ENCODE results near the gene TNRC6B. TPM values are rescaled to one million over a fixed set of nuclear protein-coding genes. Genes with fewer than 3 reads are reported as not detected.

TNRC6B gene
- total and polyA plus RNA-seq, 4 experiments from 2014 or later = 27.3 to 155 (median 123) TPM

GRCh38 chr22:40328546-40329456 lies 151.1 kb downstream of the TNRC6B start:
- Histone ChIP-seq H3K4me3 (ENCODE audit: low read length in 2 of 2) (no peak overlapping the region), H3K27ac (ENCODE audit: low read depth, low read length) (no peak overlapping the region), H3K36me3 (ENCODE audit: insufficient read depth, low read length) (peaks cover 5% of the 10 kb centered on the region), H3K4me1 (ENCODE audit: insufficient read depth, low read length) (peaks cover 98% of the 10 kb centered on the region), H3K9me3 (ENCODE audit: control insufficient read depth in 1 of 2, low read length in 2 of 2) (no peaks in the 10 kb centered on the region), H3K27me3 (ENCODE audit: insufficient read depth, low read length) (no peaks in the 10 kb centered on the region)
- peaks cover 74 to 100% (median 90%) of the 10 kb centered on the region in 4 donors for H3K4me1 Mint-ChIP-seq
- peaks cover 25 to 33% of the 10 kb centered on the region in 2 donors for H3K36me3 Mint-ChIP-seq
- peak overlapping the region in 5 of 8 donors; percentile 7 to 68 (median 47) for H3K4me3 Mint-ChIP-seq
- peaks cover 0 to 5% (median 0%) of the 10 kb centered on the region in 8 donors for H3K9me3 Mint-ChIP-seq
- POLR2A ChIA-PET (ENCODE audit: partially characterized antibody) = interaction anchor here (1.0 to 8.4 kb wide), 4 partner anchors 13 to 71 kb away, joined by 3 to 144 read pairs (median 24); partner anchors contain the start of gene ADSL
- CTCF ChIA-PET (ENCODE audit: partially characterized antibody) = interaction anchor here (10.3 kb wide), 1 partner anchor 19 kb away, joined by 123 read pairs; the partner anchor contains the start of gene ADSL
- H3K27ac Mint-ChIP-seq = peak overlapping the region; percentile 68 to 98 (median 79)
- intact Hi-C loops (cut with micrococcal nuclease) = no loop called here
- H3K27me3 Mint-ChIP-seq = no peaks in the 10 kb centered on the region
- no peak for DNase-seq

GRCh38 chr22:40329466-40329865 lies 151.7 kb downstream of the TNRC6B start:
- H3K4me1 Mint-ChIP-seq = peaks cover 78 to 100% (median 90%) of the 10 kb centered on the region in 4 donors

GRCh38 chr22:40330086-40330485 lies 152.4 kb downstream of the TNRC6B start:
- Mint-ChIP-seq H3K4me1 (peaks cover 78 to 100% (median 91%) of the 10 kb centered on the region in 4 donors), H3K4me3 (peak overlapping the region in 6 of 8 donors; percentile 25 to 65 (median 45)), H3K27ac (peak overlapping the region; percentile 0 to 94 (median 75)), H3K9me3 (peaks cover 0 to 6% (median 0%) of the 10 kb centered on the region in 8 donors), H3K36me3 (peaks cover 25 to 30% of the 10 kb centered on the region in 2 donors), H3K27me3 (no peaks in the 10 kb centered on the region)
- POLR2A ChIA-PET (ENCODE audit: partially characterized antibody) = interaction anchor here (1.0 to 2.4 kb wide), 3 partner anchors 17 to 286 kb away, joined by 3 to 29 read pairs (median 3); partner anchors contain the start of gene ADSL
- H3K27me3 ChIP-seq (ENCODE audit: insufficient read depth, low read length) = no peaks in the 10 kb centered on the region
- no peak overlapping the region for H3K4me3 ChIP-seq (ENCODE audit: low read length in 2 of 2)
- H3K36me3 ChIP-seq (ENCODE audit: insufficient read depth, low read length) = peaks cover 5% of the 10 kb centered on the region
- CTCF ChIA-PET (ENCODE audit: partially characterized antibody) = interaction anchor here (1.2 to 10.3 kb wide), 2 partner anchors 12 to 17 kb away, joined by 3 to 123 read pairs; partner anchors contain the start of gene ADSL
- intact Hi-C loops (cut with micrococcal nuclease) = no loop called here
- H3K27ac ChIP-seq (ENCODE audit: low read depth, low read length) = no peak overlapping the region
- H3K9me3 ChIP-seq (ENCODE audit: control insufficient read depth in 1 of 2, low read length in 2 of 2) = no peaks in the 10 kb centered on the region
- peaks cover 100% of the 10 kb centered on the region for H3K4me1 ChIP-seq (ENCODE audit: insufficient read depth, low read length)
- no peak for DNase-seq

More at GRCh38 chr22:40329466-40329865, 151.7 kb downstream of the TNRC6B start:
- H3K36me3 ChIP-seq (ENCODE audit: insufficient read depth, low read length) = peaks cover 5% of the 10 kb centered on the region
- Mint-ChIP-seq H3K4me3 (peak overlapping the region in 3 of 8 donors; percentile 20 to 58 (median 31)), H3K36me3 (peaks cover 25 to 30% of the 10 kb centered on the region in 2 donors), H3K27ac (peak overlapping the region in 6 of 7 donors; percentile 35 to 79 (median 72)), H3K27me3 (no peaks in the 10 kb centered on the region), H3K9me3 (peaks cover 0 to 5% (median 0%) of the 10 kb centered on the region in 8 donors)
- no peaks in the 10 kb centered on the region for H3K9me3 ChIP-seq (ENCODE audit: control insufficient read depth in 1 of 2, low read length in 2 of 2)
- peaks cover 98% of the 10 kb centered on the region for H3K4me1 ChIP-seq (ENCODE audit: insufficient read depth, low read length)
- POLR2A ChIA-PET (ENCODE audit: partially characterized antibody) = interaction anchor here (1.0 to 2.4 kb wide), 3 partner anchors 17 to 285 kb away, joined by 3 to 29 read pairs (median 3); partner anchors contain the start of gene ADSL
- H3K4me3 ChIP-seq (ENCODE audit: low read length in 2 of 2) = no peak overlapping the region
- H3K27ac ChIP-seq (ENCODE audit: low read depth, low read length) = no peak overlapping the region
- H3K27me3 ChIP-seq (ENCODE audit: insufficient read depth, low read length) = no peaks in the 10 kb centered on the region
- CTCF ChIA-PET (ENCODE audit: partially characterized antibody) = interaction anchor here (10.3 kb wide), 1 partner anchor 18 kb away, joined by 123 read pairs; the partner anchor contains the start of gene ADSL
- intact Hi-C loops (cut with micrococcal nuclease) = no loop called here
- DNase-seq = no peak

DNA sequence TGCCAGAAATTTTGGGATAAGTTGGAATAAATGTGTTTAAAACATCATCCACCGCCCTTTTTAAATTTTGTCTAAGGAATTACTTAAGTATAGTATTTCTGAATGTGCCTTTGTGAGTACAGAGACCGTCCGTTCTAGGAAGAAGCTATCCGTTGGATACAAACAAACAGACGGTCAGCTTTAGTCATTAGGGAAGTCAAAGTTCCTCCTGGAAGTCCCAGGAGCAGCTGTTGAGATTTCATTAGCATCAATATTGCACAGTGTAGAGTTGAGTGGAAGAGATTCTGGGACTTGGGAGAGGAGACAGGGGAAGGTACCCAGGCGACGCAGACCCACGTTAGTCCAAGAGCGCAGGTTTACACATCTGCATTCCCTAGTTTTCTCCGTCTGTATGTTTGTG lies 152.9 kb downstream of the TNRC6B start:
- peaks cover 25 to 27% of the 10 kb centered on the region in 2 donors for H3K36me3 Mint-ChIP-seq
- peak overlapping the region in 4 of 8 donors; percentile 0 to 37 (median 16) for H3K4me3 Mint-ChIP-seq
- peaks cover 73 to 100% (median 88%) of the 10 kb centered on the region in 4 donors for H3K4me1 Mint-ChIP-seq
- Histone ChIP-seq H3K27ac (ENCODE audit: low read depth, low read length) (no peak overlapping the region), H3K4me1 (ENCODE audit: insufficient read depth, low read length) (peaks cover 100% of the 10 kb centered on the region), H3K36me3 (ENCODE audit: insufficient read depth, low read length) (peaks cover 5% of the 10 kb centered on the region), H3K9me3 (ENCODE audit: control insufficient read depth in 1 of 2, low read length in 2 of 2) (no peaks in the 10 kb centered on the region), H3K4me3 (ENCODE audit: low read length in 2 of 2) (no peak overlapping the region), H3K27me3 (ENCODE audit: insufficient read depth, low read length) (no peaks in the 10 kb centered on the region)
- intact Hi-C loops (cut with micrococcal nuclease) = no loop called here
- peaks cover 0 to 6% (median 0%) of the 10 kb centered on the region in 8 donors for H3K9me3 Mint-ChIP-seq
- DNase-seq = no peak
- ChIA-PET CTCF (ENCODE audit: partially characterized antibody) (interaction anchor here (1.2 to 10.3 kb wide), 2 partner anchors 12 to 17 kb away, joined by 3 to 123 read pairs; partner anchors contain the start of gene ADSL), POLR2A (ENCODE audit: partially characterized antibody) (interaction anchor here (1.1 to 2.4 kb wide), 2 partner anchors 16 to 286 kb away, joined by 3 to 29 read pairs; partner anchors contain the start of gene ADSL)
- peak overlapping the region in 6 of 7 donors; percentile 19 to 94 (median 80) for H3K27ac Mint-ChIP-seq
- no peaks in the 10 kb centered on the region for H3K27me3 Mint-ChIP-seq

DNA sequence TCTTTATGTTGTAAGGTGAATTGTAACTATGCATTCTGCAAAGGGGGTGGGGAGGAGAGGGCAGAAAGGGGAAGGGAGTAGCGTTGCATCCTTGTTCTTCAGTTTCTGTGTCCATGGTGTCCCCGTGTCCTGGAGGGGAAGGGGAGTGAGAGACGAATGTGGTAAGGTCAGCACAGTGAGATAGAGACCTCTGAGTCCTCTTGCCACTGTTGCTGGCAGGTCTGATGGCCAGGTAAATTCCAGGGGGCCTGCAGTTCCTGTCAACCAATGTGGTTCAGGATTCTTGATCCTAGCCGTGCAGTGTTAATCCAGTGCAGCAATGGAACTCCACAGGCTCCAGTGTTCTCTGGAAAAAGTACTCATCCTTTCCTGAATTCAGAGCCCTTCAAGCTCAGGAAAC lies 154.0 kb downstream of the TNRC6B start:
- Histone ChIP-seq H3K27me3 (ENCODE audit: insufficient read depth, low read length) (no peaks in the 10 kb centered on the region), H3K9me3 (ENCODE audit: control insufficient read depth in 1 of 2, low read length in 2 of 2) (no peaks in the 10 kb centered on the region), H3K27ac (ENCODE audit: low read depth, low read length) (peak overlapping the region; percentile 32), H3K4me1 (ENCODE audit: insufficient read depth, low read length) (peaks cover 98% of the 10 kb centered on the region), H3K36me3 (ENCODE audit: insufficient read depth, low read length) (peaks cover 5% of the 10 kb centered on the region), H3K4me3 (ENCODE audit: low read length in 2 of 2) (peak overlapping the region in 1 of 2 donors; percentile 17)
- Mint-ChIP-seq H3K27ac (peak overlapping the region; percentile 57 to 95 (median 86)), H3K36me3 (peaks cover 25 to 27% of the 10 kb centered on the region in 2 donors), H3K4me1 (peaks cover 76 to 100% (median 90%) of the 10 kb centered on the region in 4 donors), H3K4me3 (peak overlapping the region in 7 of 8 donors; percentile 15 to 80 (median 76)), H3K27me3 (no peaks in the 10 kb centered on the region), H3K9me3 (peaks cover 0 to 6% (median 0%) of the 10 kb centered on the region in 8 donors)
- ChIA-PET POLR2A (ENCODE audit: partially characterized antibody) (interaction anchor here (1.4 to 5.9 kb wide), 3 partner anchors 7 to 288 kb away, joined by 6 to 100 read pairs (median 92); partner anchors contain the start of gene ADSL), CTCF (ENCODE audit: partially characterized antibody) (interaction anchor here (0.7 kb wide), 1 partner anchor 275 kb away, joined by 3 read pairs; no protein-coding TSS in a partner anchor)
- no peak for DNase-seq
- intact Hi-C loops (cut with micrococcal nuclease) = loop anchor here (1.0 kb wide), 1 partner anchor 7 kb away; no protein-coding TSS in a partner anchor

DNA sequence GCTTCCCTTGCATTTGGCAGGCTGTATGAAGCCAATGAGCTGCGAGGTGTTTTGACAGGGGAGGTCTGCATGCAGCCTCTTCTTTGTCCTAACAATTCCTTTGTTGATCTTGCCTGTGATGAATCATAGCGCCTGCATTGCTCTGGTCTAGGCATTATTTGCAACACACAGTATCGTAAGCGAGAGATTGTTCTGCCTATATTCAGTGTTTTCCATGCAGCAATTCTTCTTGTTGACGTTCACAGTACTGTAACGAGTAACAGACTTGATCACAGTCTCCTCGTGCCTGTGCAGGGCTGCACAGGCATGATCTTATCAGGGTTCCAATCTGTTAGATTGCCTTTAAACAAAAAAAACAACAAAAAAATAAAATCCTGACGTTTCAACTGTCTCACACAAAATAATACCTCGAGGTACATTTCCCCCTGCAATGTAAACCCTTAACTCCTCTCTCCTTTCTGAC lies 154.6 kb downstream of the TNRC6B start:
- Histone ChIP-seq H3K27ac (ENCODE audit: low read depth, low read length) (peak overlapping the region; percentile 32), H3K4me1 (ENCODE audit: insufficient read depth, low read length) (peaks cover 98% of the 10 kb centered on the region), H3K9me3 (ENCODE audit: control insufficient read depth in 1 of 2, low read length in 2 of 2) (no peaks in the 10 kb centered on the region), H3K4me3 (ENCODE audit: low read length in 2 of 2) (peak overlapping the region; percentile 17 to 18), H3K36me3 (ENCODE audit: insufficient read depth, low read length) (peaks cover 5% of the 10 kb centered on the region), H3K27me3 (ENCODE audit: insufficient read depth, low read length) (no peaks in the 10 kb centered on the region)
- H3K4me1 Mint-ChIP-seq = peaks cover 71 to 99% (median 87%) of the 10 kb centered on the region in 4 donors
- peak overlapping the region; percentile 11 to 80 (median 71) for H3K4me3 Mint-ChIP-seq
- intact Hi-C loops (cut with micrococcal nuclease) = loop anchor here (1.0 kb wide), 1 partner anchor 8 kb away; no protein-coding TSS in a partner anchor
- H3K27me3 Mint-ChIP-seq = no peaks in the 10 kb centered on the region
- peaks cover 0 to 6% (median 0%) of the 10 kb centered on the region in 8 donors for H3K9me3 Mint-ChIP-seq
- ChIA-PET CTCF (ENCODE audit: partially characterized antibody) (no interaction called here), POLR2A (ENCODE audit: partially characterized antibody) (interaction anchor here (1.4 to 5.9 kb wide), 3 partner anchors 7 to 288 kb away, joined by 6 to 100 read pairs (median 92); partner anchors contain the start of gene ADSL)
- DNase-seq = peak in 4 of 5 donors; percentile 29 to 56 (median 39)
- peaks cover 19 to 21% of the 10 kb centered on the region in 2 donors for H3K36me3 Mint-ChIP-seq
- peak overlapping the region; percentile 77 to 95 (median 90) for H3K27ac Mint-ChIP-seq

Measured in CD4-positive, alpha-beta memory T cell (primary cell).